ENCODE results near the gene LETMD1. TPM values are rescaled to one million over a fixed set of nuclear protein-coding genes. Genes with fewer than 3 reads are reported as not detected.
A peak's percentile ranks its signal among the peaks of the same experiment; 100 is the strongest.
"Not testable (repeated sequence)": the region's sequence is repeated elsewhere in the genome, so short reads cannot be mapped to it uniquely, and the experiment has no call there.

Gene LETMD1
- total RNA-seq, 1 experiment from 2014 or later: 21.9 TPM

GRCh38 chr12:51077930-51078329 is 29.8 kb downstream of the LETMD1 start:
- DNase-seq (ENCODE audit: low spot score): no peak

GRCh38 chr12:51078346-51078745 is 30.2 kb downstream of the LETMD1 start:
- DNase-seq (ENCODE audit: low spot score): not testable (repeated sequence)

DNA sequence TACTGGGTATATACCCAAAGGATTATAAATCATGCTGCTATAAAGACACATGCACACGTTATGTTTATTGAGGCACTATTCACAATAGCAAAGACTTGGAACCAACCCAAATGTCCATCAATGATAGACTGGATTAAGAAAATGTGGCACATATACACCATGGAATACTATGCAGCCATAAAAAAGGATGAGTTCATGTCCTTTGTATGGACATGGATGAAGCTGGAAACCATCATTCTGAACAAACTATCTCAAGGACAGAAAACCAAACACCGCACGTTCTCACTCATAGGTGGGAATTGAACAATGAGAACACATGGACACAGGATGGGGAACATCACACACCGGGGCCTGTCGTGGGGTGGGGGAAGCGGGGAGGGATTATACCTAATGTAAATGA is 30.7 kb downstream of the LETMD1 start:
- not testable (repeated sequence) for DNase-seq (ENCODE audit: low spot score)

GRCh38 chr12:51080136-51080535 is 32.0 kb downstream of the LETMD1 start:
- DNase-seq (ENCODE audit: low spot score): no peak

GRCh38 chr12:51081421-51081820 is 33.3 kb downstream of the LETMD1 start:
- no peak for DNase-seq (ENCODE audit: low spot score)

DNA sequence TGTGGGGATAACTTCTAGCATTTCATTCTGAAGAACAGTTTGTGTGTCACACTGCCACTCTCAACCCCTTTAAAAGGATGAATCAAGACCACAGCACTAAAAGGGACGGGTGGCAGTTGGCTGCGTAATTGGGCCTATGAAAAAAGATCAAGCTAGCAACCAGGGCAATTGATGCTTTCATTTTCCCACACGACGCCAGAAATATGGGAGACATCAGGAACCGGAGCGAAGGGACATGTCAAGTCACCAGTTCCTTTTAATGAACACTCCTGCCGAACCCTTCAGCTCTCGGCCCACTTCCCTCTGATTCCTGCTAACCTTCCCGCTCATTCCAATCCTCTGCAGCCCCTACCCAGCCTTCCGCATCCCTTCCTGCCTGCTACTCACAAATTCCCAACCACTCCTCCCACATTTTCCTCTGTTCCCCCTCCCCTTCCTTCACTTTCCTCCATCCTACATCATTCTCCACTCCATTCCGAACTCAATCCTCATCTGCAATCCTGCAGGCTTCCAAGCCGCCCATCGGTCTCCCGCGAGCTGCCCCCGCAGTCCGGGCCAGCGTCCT is 34.5 kb downstream of the LETMD1 start:
- DNase-seq (ENCODE audit: low spot score): peak; percentile 41

DNA sequence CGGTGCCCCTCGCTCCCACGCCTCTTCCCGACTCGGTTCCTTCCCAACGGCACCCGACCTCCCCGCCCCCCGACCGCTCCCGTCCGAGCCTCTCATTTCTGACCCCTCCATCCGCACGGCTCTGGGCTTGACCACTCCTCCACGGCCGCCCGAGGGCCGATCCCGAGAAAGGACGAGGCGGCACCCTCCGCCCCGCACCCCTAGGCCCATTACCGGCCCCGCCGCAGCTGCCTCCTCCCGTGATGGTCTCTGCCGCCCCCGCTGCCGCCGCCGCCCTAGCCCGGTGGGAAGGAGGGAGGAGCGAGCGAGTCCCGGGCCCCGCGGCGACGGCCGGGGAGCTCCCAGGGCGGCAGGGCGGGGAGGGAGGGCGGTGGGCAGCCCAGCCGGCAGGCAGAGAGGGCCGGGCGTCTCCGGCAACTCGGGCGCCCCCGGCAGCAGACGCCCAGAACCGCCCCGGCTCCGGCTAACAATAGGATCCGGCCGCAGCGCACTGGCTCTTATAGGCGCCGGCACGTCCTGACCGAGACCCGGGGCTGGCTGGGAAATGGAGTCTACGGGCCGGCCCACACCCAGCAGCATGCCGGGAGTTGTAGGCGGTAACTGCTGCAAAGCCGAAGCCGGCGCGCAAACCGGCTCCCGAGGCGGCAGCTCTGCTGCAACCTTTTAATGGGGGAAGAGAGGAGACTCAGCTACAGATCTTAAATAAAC is 35.2 kb downstream of the LETMD1 start, which contains the start of gene CSRNP2:
TSS of gene CSRNP2 (minus strand) at position 471 of the 708 bp plus-strand sequence. CDS start 7,035 bp downstream, outside the sequence.
- DNase-seq (ENCODE audit: low spot score): peak; percentile 82

- DNase-seq (ENCODE audit: low spot score): no peak
These were observed 37.6 kb downstream of the LETMD1 start for GRCh38 chr12:51085757-51086156.

GRCh38 chr12:51086933-51087332 is 38.8 kb downstream of the LETMD1 start:
- DNase-seq (ENCODE audit: low spot score): no peak

DNA sequence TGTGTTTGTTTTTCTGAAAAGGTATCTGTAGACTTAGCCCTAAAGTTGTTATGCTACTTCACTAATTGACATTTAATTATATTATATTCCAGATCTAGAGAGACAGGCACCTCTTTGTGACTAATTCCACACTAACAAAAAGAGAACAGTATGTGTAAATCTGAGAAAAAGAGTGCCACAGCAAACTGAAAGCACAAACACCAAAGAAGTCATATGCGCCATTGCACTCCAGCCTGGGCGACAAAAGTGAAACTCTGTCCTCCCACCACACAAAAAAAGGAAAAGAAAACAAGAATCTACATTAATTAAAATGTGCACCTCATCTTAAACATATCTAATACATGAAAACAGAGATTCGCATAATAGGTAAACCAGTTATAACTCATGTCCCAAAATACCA is 39.7 kb downstream of the LETMD1 start:
- no peak for DNase-seq (ENCODE audit: low spot score)

GRCh38 chr12:51090705-51091229 is 42.6 kb downstream of the LETMD1 start:
- DNase-seq (ENCODE audit: low spot score): no peak

- no peak for DNase-seq (ENCODE audit: low spot score)
These were observed 50.5 kb downstream of the LETMD1 start for GRCh38 chr12:51098611-51099010.

- DNase-seq (ENCODE audit: low spot score): no peak
These were observed 55.9 kb downstream of the LETMD1 start for GRCh38 chr12:51103977-51104376.

DNA sequence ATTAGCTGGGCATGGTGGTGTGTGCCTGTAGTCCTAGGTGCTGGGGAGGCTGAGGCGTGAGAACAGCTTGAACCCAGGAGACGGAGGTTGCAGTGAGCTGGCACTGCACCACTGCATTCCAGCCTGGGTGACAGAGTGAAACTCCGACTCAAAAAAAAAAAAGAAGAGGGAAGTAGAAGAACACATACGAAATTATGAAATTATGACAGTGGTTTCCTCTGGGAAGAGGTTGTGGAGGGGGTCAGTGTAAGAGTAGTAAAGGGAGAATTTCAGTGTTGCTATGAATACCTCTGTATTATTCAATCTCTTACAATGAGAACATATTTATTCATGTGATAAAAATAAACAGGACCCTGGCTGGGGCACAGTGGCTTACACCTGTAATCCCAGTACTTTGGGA is 60.0 kb downstream of the LETMD1 start:
- no peak for DNase-seq (ENCODE audit: low spot score)

Other genes starting within 250 kb of the LETMD1 start
- gene TMPRSS12, start 205.4 kb upstream of the LETMD1 start, total RNA-seq (2014; rRNA removed; shearing (Covaris generic)): not detected in 2 replicates
- gene HIGD1C, start 95.8 kb upstream of the LETMD1 start, total RNA-seq (2014; rRNA removed; shearing (Covaris generic)): not detected in 2 replicates
- gene SLC11A2, start 21.9 kb upstream of the LETMD1 start, total RNA-seq (2014; rRNA removed; shearing (Covaris generic)): 41.3 and 51.6 TPM in 2 replicates
- 18.4 and 32.3 TPM in 2 replicates for gene CSRNP2, start 35.3 kb downstream of the LETMD1 start, total RNA-seq (2014; rRNA removed; shearing (Covaris generic))
- 8.1 and 19.7 TPM in 2 replicates for gene TFCP2, start 124.8 kb downstream of the LETMD1 start, total RNA-seq (2014; rRNA removed; shearing (Covaris generic))
- gene POU6F1, start 169.7 kb downstream of the LETMD1 start, total RNA-seq (2014; rRNA removed; shearing (Covaris generic)): 0.81 and 1.0 TPM in 2 replicates
- 187 and 225 TPM in 2 replicates for gene DAZAP2, start 190.5 kb downstream of the LETMD1 start, total RNA-seq (2014; rRNA removed; shearing (Covaris generic))
- 11.2 and 16.8 TPM in 2 replicates for gene SMAGP, start 222.1 kb downstream of the LETMD1 start, total RNA-seq (2014; rRNA removed; shearing (Covaris generic))

Measured in A172 (cell line).